Heart right ventricle (tissue), 16 donors: ENCODE data around the gene VAT1L. TPM values are rescaled to one million over a fixed set of nuclear protein-coding genes. Genes with fewer than 3 reads are reported as not detected.

ENCODE experiments used
- ATAC-seq, 8 donors: fragments of 200-7000 bp; cut with Tn5 transposase; one replicate each; pipeline ENCODE4 v1.9.1; 2020; ENCODE audit warnings: mild to moderate bottlenecking in 8 of 8, moderate library complexity in 8 of 8, moderate number of reproducible peaks in 1 of 8
- DNase-seq, 2 donors: peaks; one replicate each; pipeline ENCODE4 v3.0.0-alpha.2; 2020
- H3K27ac ChIP-seq, 10 donors: fragments of 200-600 bp; sonication (generic) in 2 of 10; one replicate each; pipeline versions ENCODE4 v1.5.0 to v1.8.0; 2020 to 2022; ENCODE audit warnings: mild to moderate bottlenecking in 3 of 10
- H3K27me3 ChIP-seq, 7 donors: fragments of 200-600 bp; one replicate each; pipeline ENCODE4 v1.8.0; 2021 to 2022; ENCODE audit warnings: mild to moderate bottlenecking in 2 of 7
- H3K36me3 ChIP-seq, 9 donors: fragments of 200-600 bp; sonication (generic) in 1 of 9; one replicate each; pipeline versions ENCODE4 v1.5.0 to v1.8.0; 2020 to 2022; ENCODE audit warnings: mild to moderate bottlenecking in 2 of 9
- H3K4me1 ChIP-seq, 9 donors: fragments of 200-600 bp; sonication (generic) in 1 of 9; one replicate each; pipeline versions ENCODE4 v1.5.0 to v1.8.0; 2020 to 2022; ENCODE audit warnings: mild to moderate bottlenecking in 4 of 9
- H3K4me3 ChIP-seq, 10 donors: fragments of 200-600 bp; sonication (generic) in 2 of 10; one replicate each; pipeline versions ENCODE4 v1.5.0 to v1.8.0; 2020 to 2022; ENCODE audit warnings: mild to moderate bottlenecking in 7 of 10, moderate library complexity in 2 of 10
- H3K9me3 ChIP-seq, 11 donors: fragments of 200-600 bp in 10 of 11; sonication (generic) in 2 of 11; one replicate each; pipeline versions ENCODE4 v1.5.0 to v1.8.0; 2013 to 2022; ENCODE audit warnings: mild to moderate bottlenecking in 2 of 11, control low read depth in 1 of 11, moderate library complexity in 1 of 11
- CTCF ChIP-seq, 9 donors: fragments of 200-600 bp; sonication (generic) in 2 of 9; IDR thresholded peaks; one replicate each; pipeline versions ENCODE4 v1.5.0 to v1.8.0; 2021 to 2022; ENCODE audit warnings: antibody characterized with exemption in 9 of 9, mild to moderate bottlenecking in 5 of 9, moderate library complexity in 1 of 9
- WGBS, 2 donors: extraction: QIAGEN DNeasy Blood & Tissue Kit; methylation state at CpG; one replicate each; pipeline ENCODE4 v1.1.7; 2013; ENCODE audit warnings: inconsistent platforms in 1 of 2; 5-methylcytosine and 5-hydroxymethylcytosine counted together
- intact Hi-C, 10 donors: fragments of 100-400 bp; cut with DNase I; formaldehyde crosslinking; loops; one replicate each; pipeline versions ENCODE4 v1.11.1 to v1.14.2; 2022
- polyA plus RNA-seq, 2 donors: library from polyadenylated mRNA; stranded (reverse); fragments of 200-250 nt; gene quantifications; one replicate each; pipeline ENCODE4 v1.2.3, GENCODE V29; 2013
- total RNA-seq, 10 donors: library from RNA; stranded (reverse); fragmentation: NEBNext Ultra II Directional in 3 of 10; extraction: Animal tissue kit (Norgen Biotek cat#: 25700) in 3 of 10; gene quantifications; one replicate each; pipeline versions ENCODE4 v1.2.1 to v1.2.4, GENCODE V29; 2021 to 2023
- donor health status: Arrhythmogenic right ventricular cardiomyopathy.
- donor health status: ischemic (EF 13 %, LVEDD 7.1; RV severe dilation, severe dysfunction).
- donor health status: healthy with polysubstance abuse.
- donor health status: DM: no; HTN: yes; CAD: no.
- donor health status: DM: no; HTN: no; CAD: no.
- donor health status: ischemic (EF 25% LVEDD 6.9; RV normal size, moderate dysfunction).
- donor health status: ischemic (EF 25% LVEDD 5.7; RV mildly dilated, moderate dysfunction).
- donor health status: healthy.
- donor health status: DM: yes; HTN: yes; CAD: no.
- donor health status: Ischemic cardiomyopathy.
- donor health status: ischemic (EF 35%, LVEDD 5.7; RV mildly dilated, moderate dysfunction).
- donor health status: nonischemic (EF 11% LVEDD 7.7; RV severe dilation, severe dysfunction).
- donor health status: DM: yes; HTN: yes; CAD: no.
- donor health status: PGD.
- donor health status: ischemic (EF 29% LVEDD 5.4; RV normal size, mild dysfunction).
- donor health status: nonischemic (EF 23%, LVEDD 6.1; RV moderate dilation, normal function).

The VAT1L gene
- total and polyA plus RNA-seq, 12 donors, result 0.19 to 61.0 (median 24.0) TPM

- intact Hi-C loops, result loop anchor here in 5 of 10 donors (5.0 to 10.0 kb wide), 5 partner anchors 102 to 732 kb away; partner anchors contain the start of gene VAT1L (in 1 of the 5)
- Histone ChIP-seq H3K36me3 (no peaks in the 10 kb centered on the region), H3K4me3 (no peak overlapping the region), H3K4me1 (peaks cover 0 to 8% (median 0%) of the 10 kb centered on the region in 9 donors), H3K27ac (no peak overlapping the region), H3K9me3 (no peaks in the 10 kb centered on the region), H3K27me3 (peaks cover 0 to 30% (median 0%) of the 10 kb centered on the region in 7 donors)
- ATAC-seq, result no peak
- no peak for TF ChIP-seq CTCF (IDR thresholded peaks at IDR 0.05)
- WGBS, 2 donors, result 39 to 55% methylated on average over 7 of the region's 7 CpGs
- DNase-seq, result no peak
Observed at GRCh38 chr16:77967054-77967904, 178.9 kb downstream of the VAT1L start.

- ATAC-seq, result no peak
- no peak for TF ChIP-seq CTCF (IDR thresholded peaks at IDR 0.05)
- H3K27ac ChIP-seq, result no peak overlapping the region
- H3K9me3 ChIP-seq, result no peaks in the 10 kb centered on the region
- H3K36me3 ChIP-seq, result no peaks in the 10 kb centered on the region
- WGBS, 2 donors, result 68 to 73% methylated on average over 6 of the region's 6 CpGs
- intact Hi-C loops, result loop anchor here in 9 of 10 donors (2.0 to 10.0 kb wide), 8 partner anchors 105 to 735 kb away; partner anchors contain the start of gene VAT1L (in 1 of the 9)
- no peak for DNase-seq
- peaks cover 0 to 11% (median 0%) of the 10 kb centered on the region in 7 donors for H3K27me3 ChIP-seq
- no peak overlapping the region for H3K4me3 ChIP-seq
- peaks cover 0 to 8% (median 0%) of the 10 kb centered on the region in 9 donors for H3K4me1 ChIP-seq
Observed at GRCh38 chr16:77969861-77970260, 181.5 kb downstream of the VAT1L start.

- intact Hi-C loops, result loop anchor here in 6 of 10 donors (2.0 to 10.0 kb wide), 4 partner anchors 250 to 736 kb away; no protein-coding TSS in a partner anchor
- TF ChIP-seq CTCF (IDR thresholded peaks at IDR 0.05), result no peak
Observed at GRCh38 chr16:77970371-77970770, 182.0 kb downstream of the VAT1L start.

GRCh38 chr16:77971306-77972061 is 183.1 kb downstream of the VAT1L start:
- Histone ChIP-seq H3K9me3 (no peaks in the 10 kb centered on the region), H3K4me3 (no peak overlapping the region), H3K36me3 (no peaks in the 10 kb centered on the region), H3K4me1 (no peaks in the 10 kb centered on the region), H3K27me3 (peaks cover 0 to 11% (median 0%) of the 10 kb centered on the region in 7 donors), H3K27ac (no peak overlapping the region)
- ATAC-seq, result peak; percentile 81 to 92 (median 86)
- intact Hi-C loops, result loop anchor here (1.0 to 10.0 kb wide), 6 partner anchors 251 to 737 kb away; no protein-coding TSS in a partner anchor
- peak; percentile 80 to 83 for DNase-seq
- 26 to 32% methylated on average over 16 of the region's 16 CpGs for WGBS, 2 donors
- TF ChIP-seq CTCF (IDR thresholded peaks at IDR 0.05), result peak; percentile 71 to 87 (median 82)

More at GRCh38 chr16:77970371-77970770, 182.0 kb downstream of the VAT1L start:
- Histone ChIP-seq H3K36me3 (no peaks in the 10 kb centered on the region), H3K4me3 (no peak overlapping the region), H3K4me1 (peaks cover 0 to 2% (median 0%) of the 10 kb centered on the region in 9 donors), H3K27ac (no peak overlapping the region), H3K9me3 (no peaks in the 10 kb centered on the region), H3K27me3 (peaks cover 0 to 11% (median 0%) of the 10 kb centered on the region in 7 donors)
- ATAC-seq, result no peak
- DNase-seq, result no peak
